B cell (primary cell): ENCODE results near the gene COL25A1.

Experiments
- CTCF ChIP-seq: fragments of 200-600 bp; IDR thresholded peaks from one replicate; pipeline ENCODE4 v1.8.0; 2022; ENCODE audit warnings: antibody characterized with exemption, mild to moderate bottlenecking
- EZH2 ChIP-seq: IDR thresholded peaks from 2 replicates; pipeline ENCODE4 v1.6.1; 2012; ENCODE audit warnings: borderline replicate concordance, low read depth, mild to moderate bottlenecking, moderate library complexity, low read length; ENCODE audit not compliant: insufficient read depth, poor library complexity, severe bottlenecking

GRCh38 chr4:109174224-109174953 is 128.1 kb downstream of the COL25A1 start:
- TF ChIP-seq CTCF (no peak), EZH2 (no peak)
